Measurements from ENCODE around the gene NLRC5.
"Not testable (repeated sequence)": the region's sequence is repeated elsewhere in the genome, so short reads cannot be mapped to it uniquely, and the experiment has no call there.

The NLRC5 gene

GRCh38 chr16:57055671-57056070 lies 66.3 kb downstream of the NLRC5 start:
- no peak for DNase-seq

GRCh38 chr16:57058291-57058861 lies 69.0 kb downstream of the NLRC5 start:
- no peak for DNase-seq

GRCh38 chr16:57060323-57061083 lies 71.1 kb downstream of the NLRC5 start:
- DNase-seq: no peak

- DNase-seq: peak; percentile 39
Measured at GRCh38 chr16:57061084-57061905, 71.9 kb downstream of the NLRC5 start.

GRCh38 chr16:57062329-57062728 lies 73.0 kb downstream of the NLRC5 start:
- DNase-seq: no peak

GRCh38 chr16:57063189-57063588 lies 73.8 kb downstream of the NLRC5 start:
- not testable (repeated sequence) for DNase-seq

- no peak for DNase-seq
Measured at GRCh38 chr16:57064995-57065394, 75.6 kb downstream of the NLRC5 start.

- no peak for DNase-seq
Measured at GRCh38 chr16:57066625-57067024, 77.3 kb downstream of the NLRC5 start.

- DNase-seq: no peak
Measured at GRCh38 chr16:57067347-57067746, 78.0 kb downstream of the NLRC5 start.

GRCh38 chr16:57069053-57069452 lies 79.7 kb downstream of the NLRC5 start:
- DNase-seq: no peak

- no peak for DNase-seq
Measured at GRCh38 chr16:57069635-57070370, 80.4 kb downstream of the NLRC5 start.

GRCh38 chr16:57070424-57070823 lies 81.1 kb downstream of the NLRC5 start:
- DNase-seq: no peak

- not testable (repeated sequence) for DNase-seq
Measured at GRCh38 chr16:57071081-57071732, 81.8 kb downstream of the NLRC5 start.

- DNase-seq: no peak
Measured at GRCh38 chr16:57071831-57072582, 82.7 kb downstream of the NLRC5 start.

GRCh38 chr16:57072616-57073275 lies 83.4 kb downstream of the NLRC5 start:
- no peak for DNase-seq

- no peak for DNase-seq
Measured at GRCh38 chr16:57077714-57078113, 88.4 kb downstream of the NLRC5 start.

GRCh38 chr16:57081744-57082143 lies 92.4 kb downstream of the NLRC5 start:
- no peak for DNase-seq

GRCh38 chr16:57082664-57083063 lies 93.3 kb downstream of the NLRC5 start:
- DNase-seq: no peak

- DNase-seq: no peak
Measured at GRCh38 chr16:57083485-57084126, 94.2 kb downstream of the NLRC5 start.

GRCh38 chr16:57084257-57084770 lies 95.0 kb downstream of the NLRC5 start:
- no peak for DNase-seq

All from NCI-H524 treated with DMSO at 0.1 percent for 48 hours (cell line).